Uterus (tissue), 4 donors: ENCODE data around the gene G0S2. TPM values are rescaled to one million over a fixed set of nuclear protein-coding genes. Genes with fewer than 3 reads are reported as not detected.

Source experiments
- DNase-seq, 2 donors: peaks; one replicate each; pipeline ENCODE4 v3.0.0-alpha.2; 2019 to 2020
- H3K27ac ChIP-seq, 2 donors: fragments of 200-600 bp; sonication (generic); 1 replicate in 1 of 2; 2 replicates in 1 of 2; pipeline ENCODE4 v1.5.1; 2016 to 2018
- H3K27me3 ChIP-seq, 2 donors: fragments of 200-600 bp; sonication (generic); one replicate each; pipeline ENCODE4 v1.5.1; 2018 to 2019; ENCODE audit warnings: control low read depth in 1 of 2
- H3K36me3 ChIP-seq, 2 donors: fragments of 200-600 bp; sonication (generic); one replicate each; pipeline ENCODE4 v1.5.1; 2019; ENCODE audit warnings: control low read depth in 1 of 2
- H3K4me1 ChIP-seq, 2 donors: fragments of 200-600 bp; sonication (generic); one replicate each; pipeline ENCODE4 v1.5.1; 2018 to 2019; ENCODE audit warnings: control low read depth in 1 of 2
- H3K4me3 ChIP-seq, 2 donors: fragments of 200-600 bp; sonication (generic); 1 replicate in 1 of 2; 2 replicates in 1 of 2; pipeline ENCODE4 v1.5.1; 2018 to 2019; ENCODE audit warnings: mild to moderate bottlenecking in 1 of 2
- H3K9me3 ChIP-seq, 2 donors: fragments of 200-600 bp; sonication (generic); one replicate each; pipeline ENCODE4 v1.5.1; 2019; ENCODE audit warnings: control low read depth in 1 of 2
- POLR2A ChIP-seq, 2 donors: fragments of 450-650 bp; IDR thresholded peaks; one replicate each; pipeline ENCODE4 v1.6.1; 2016; ENCODE audit warnings: antibody characterized with exemption in 2 of 2, mild to moderate bottlenecking in 1 of 2, moderate library complexity in 1 of 2
- intact Hi-C: fragments of 100-400 bp; cut with DNase I; formaldehyde crosslinking; loops from one replicate; pipeline ENCODE4 v1.15.1; 2023; ENCODE audit warnings: low total_unique reads
- total RNA-seq, 4 donors: library from RNA; depleted of rRNA in 3 of 4; stranded (reverse); fragments of >200 nt in 3 of 4; gene quantifications; one replicate each; pipeline versions ENCODE4 v1.1.0 to v1.2.4, GENCODE V29; 2014 to 2023
- TF ChIP-seq, protein P1 (sequence below), 4 experiments: fragments of 200-600 bp in 2 of 4; fragments of 450-650 bp in 2 of 4; sonication (generic) in 2 of 4; IDR thresholded peaks; one replicate each; pipeline ENCODE4 v1.5.1; 2016 to 2019; ENCODE audit warnings: antibody characterized with exemption in 4 of 4, mild to moderate bottlenecking in 2 of 4, moderate library complexity in 1 of 4
- donor health status: DM: yes; HTN: yes; CAD: no.

The G0S2 gene
- total RNA-seq, 4 donors from 2014 or later: 4.5 to 13.2 TPM; not detected in 2

- Histone ChIP-seq H3K4me3 (no peak overlapping the region), H3K27ac (no peak overlapping the region), H3K9me3 (no peaks in the 10 kb centered on the region), H3K4me1 (no peaks in the 10 kb centered on the region), H3K36me3 (no peaks in the 10 kb centered on the region), H3K27me3 (no peaks in the 10 kb centered on the region)
- intact Hi-C loops: no loop called here
- TF ChIP-seq, protein P1, sequence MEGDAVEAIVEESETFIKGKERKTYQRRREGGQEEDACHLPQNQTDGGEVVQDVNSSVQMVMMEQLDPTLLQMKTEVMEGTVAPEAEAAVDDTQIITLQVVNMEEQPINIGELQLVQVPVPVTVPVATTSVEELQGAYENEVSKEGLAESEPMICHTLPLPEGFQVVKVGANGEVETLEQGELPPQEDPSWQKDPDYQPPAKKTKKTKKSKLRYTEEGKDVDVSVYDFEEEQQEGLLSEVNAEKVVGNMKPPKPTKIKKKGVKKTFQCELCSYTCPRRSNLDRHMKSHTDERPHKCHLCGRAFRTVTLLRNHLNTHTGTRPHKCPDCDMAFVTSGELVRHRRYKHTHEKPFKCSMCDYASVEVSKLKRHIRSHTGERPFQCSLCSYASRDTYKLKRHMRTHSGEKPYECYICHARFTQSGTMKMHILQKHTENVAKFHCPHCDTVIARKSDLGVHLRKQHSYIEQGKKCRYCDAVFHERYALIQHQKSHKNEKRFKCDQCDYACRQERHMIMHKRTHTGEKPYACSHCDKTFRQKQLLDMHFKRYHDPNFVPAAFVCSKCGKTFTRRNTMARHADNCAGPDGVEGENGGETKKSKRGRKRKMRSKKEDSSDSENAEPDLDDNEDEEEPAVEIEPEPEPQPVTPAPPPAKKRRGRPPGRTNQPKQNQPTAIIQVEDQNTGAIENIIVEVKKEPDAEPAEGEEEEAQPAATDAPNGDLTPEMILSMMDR (IDR thresholded peaks at IDR 0.05): no peak
- no peak for TF ChIP-seq POLR2A (IDR thresholded peaks at IDR 0.05)
- DNase-seq: no peak
These were observed 21.3 kb upstream of the G0S2 start for GRCh38 chr1:209653915-209654351.

- Histone ChIP-seq H3K4me1 (no peaks in the 10 kb centered on the region), H3K27me3 (no peaks in the 10 kb centered on the region), H3K4me3 (no peak overlapping the region), H3K36me3 (no peaks in the 10 kb centered on the region), H3K9me3 (no peaks in the 10 kb centered on the region), H3K27ac (no peak overlapping the region)
- TF ChIP-seq, protein P1 (IDR thresholded peaks at IDR 0.05): no peak
- no peak for TF ChIP-seq POLR2A (IDR thresholded peaks at IDR 0.05)
- intact Hi-C loops: no loop called here
- no peak for DNase-seq
These were observed 19.6 kb upstream of the G0S2 start for GRCh38 chr1:209655411-209656231.

DNA sequence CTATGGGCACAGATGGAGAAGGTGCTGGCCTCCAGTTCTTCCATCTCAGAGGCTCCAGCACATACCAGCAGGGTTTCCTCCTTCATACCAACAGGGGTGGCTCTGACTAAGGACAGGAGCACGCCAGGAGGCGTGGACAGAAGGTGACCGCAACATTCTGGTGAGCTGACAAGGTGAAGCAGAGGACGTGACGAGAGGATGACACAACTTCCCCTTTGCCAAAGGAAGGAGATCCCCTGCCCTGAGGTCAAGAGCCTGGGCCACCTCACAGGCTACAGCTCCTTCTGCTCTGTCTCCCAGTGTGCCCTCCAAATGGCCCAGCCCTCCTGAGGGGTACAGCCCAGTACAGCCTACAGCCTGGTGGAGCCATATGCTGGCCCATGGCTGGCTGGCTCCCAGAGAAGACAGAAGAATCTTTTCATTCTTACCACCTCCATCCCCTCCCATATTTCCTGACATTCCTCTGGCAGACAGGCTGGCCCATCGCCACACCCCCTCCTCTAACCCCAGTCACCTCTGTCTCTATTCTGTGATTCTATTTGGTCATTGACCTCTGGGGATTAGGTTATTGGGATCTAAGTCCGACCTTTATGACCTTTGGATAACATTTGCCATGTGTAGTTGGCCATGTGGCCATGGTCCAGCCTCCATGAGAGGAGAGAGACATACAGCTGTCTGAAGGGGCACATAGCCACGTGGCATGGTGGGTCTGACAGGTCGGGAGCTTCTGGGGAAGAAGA is 17.9 kb upstream of the G0S2 start:
- Histone ChIP-seq H3K27ac (no peak overlapping the region), H3K36me3 (no peaks in the 10 kb centered on the region), H3K9me3 (no peaks in the 10 kb centered on the region), H3K27me3 (no peaks in the 10 kb centered on the region), H3K4me3 (no peak overlapping the region), H3K4me1 (no peaks in the 10 kb centered on the region)
- intact Hi-C loops: no loop called here
- DNase-seq: no peak
- no peak for TF ChIP-seq POLR2A (IDR thresholded peaks at IDR 0.05)
- TF ChIP-seq, protein P1 (IDR thresholded peaks at IDR 0.05): no peak

- Histone ChIP-seq H3K27ac (no peak overlapping the region), H3K9me3 (no peaks in the 10 kb centered on the region), H3K4me3 (no peak overlapping the region), H3K4me1 (no peaks in the 10 kb centered on the region), H3K36me3 (no peaks in the 10 kb centered on the region), H3K27me3 (no peaks in the 10 kb centered on the region)
- TF ChIP-seq, protein P1 (IDR thresholded peaks at IDR 0.05): no peak
- no peak for TF ChIP-seq POLR2A (IDR thresholded peaks at IDR 0.05)
- intact Hi-C loops: no loop called here
- DNase-seq: no peak
These were observed 17.3 kb upstream of the G0S2 start for GRCh38 chr1:209657918-209658317.

GRCh38 chr1:209659909-209660308 is 15.3 kb upstream of the G0S2 start:
- Histone ChIP-seq H3K27ac (no peak overlapping the region), H3K4me3 (no peak overlapping the region), H3K4me1 (no peaks in the 10 kb centered on the region), H3K27me3 (no peaks in the 10 kb centered on the region), H3K9me3 (no peaks in the 10 kb centered on the region), H3K36me3 (no peaks in the 10 kb centered on the region)
- intact Hi-C loops: no loop called here
- TF ChIP-seq, protein P1 (IDR thresholded peaks at IDR 0.05): no peak
- TF ChIP-seq POLR2A (IDR thresholded peaks at IDR 0.05): no peak
- no peak for DNase-seq
